Left colon (tissue), 2 donors: ENCODE data around the gene FAM209A. TPM values are rescaled to one million over a fixed set of nuclear protein-coding genes. Genes with fewer than 3 reads are reported as not detected.
"Not testable (repeated sequence)": the region's sequence is repeated elsewhere in the genome, so short reads cannot be mapped to it uniquely, and the experiment has no call there.

ENCODE experiments used
- ATAC-seq: fragments of 200-7000 bp; cut with Tn5 transposase; one replicate; pipeline ENCODE4 v1.9.1; 2020; ENCODE audit warnings: mild to moderate bottlenecking, moderate library complexity
- DNase-seq, 2 donors: peaks; one replicate each; pipeline ENCODE4 v3.0.0-alpha.2; 2020
- intact Hi-C, 2 donors: fragments of 100-400 bp; cut with DNase I in 1 of 2; cut with micrococcal nuclease in 1 of 2; formaldehyde crosslinking; loops; one replicate each; pipeline versions ENCODE4 v1.11.2 to v1.14.0; 2022; cut with DNase I, micrococcal nuclease
- total RNA-seq, 2 donors: library from RNA; stranded (reverse); fragmentation: NEBNext Ultra II Directional; extraction: Animal tissue kit (Norgen Biotek cat#: 25700); gene quantifications; one replicate each; pipeline ENCODE4 v1.2.1, GENCODE V29; 2021
- donor health status: DM: no; HTN: no; CAD: no.
- donor health status: DM: yes; HTN: yes; CAD: no.

Gene FAM209A
- total RNA-seq, 2 donors from 2014 or later, result 0.34 to 0.39 TPM

DNA sequence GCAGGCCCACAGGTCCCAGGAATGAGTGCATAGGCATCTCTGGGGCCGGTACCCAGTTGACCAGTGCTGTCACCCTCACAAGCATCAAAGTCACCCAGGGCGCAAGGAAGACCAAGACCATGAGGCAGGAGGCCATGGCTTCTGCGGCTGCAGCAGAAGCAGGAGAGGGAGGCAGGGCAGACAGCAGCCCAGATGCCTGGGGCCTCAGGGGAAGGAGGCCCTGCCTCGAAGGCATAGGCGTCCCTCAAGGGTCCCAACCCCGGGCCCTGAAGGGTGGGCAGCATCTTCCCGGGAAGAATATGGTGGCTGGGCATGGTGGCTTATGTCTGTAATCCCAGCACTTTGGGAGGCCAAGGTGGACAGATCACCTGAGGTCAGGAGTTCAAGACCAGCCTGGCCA, 3.0 kb downstream of the FAM209A start:
- DNase-seq (no peak), ATAC-seq (no peak)
- intact Hi-C loops, result no loop called here

DNA sequence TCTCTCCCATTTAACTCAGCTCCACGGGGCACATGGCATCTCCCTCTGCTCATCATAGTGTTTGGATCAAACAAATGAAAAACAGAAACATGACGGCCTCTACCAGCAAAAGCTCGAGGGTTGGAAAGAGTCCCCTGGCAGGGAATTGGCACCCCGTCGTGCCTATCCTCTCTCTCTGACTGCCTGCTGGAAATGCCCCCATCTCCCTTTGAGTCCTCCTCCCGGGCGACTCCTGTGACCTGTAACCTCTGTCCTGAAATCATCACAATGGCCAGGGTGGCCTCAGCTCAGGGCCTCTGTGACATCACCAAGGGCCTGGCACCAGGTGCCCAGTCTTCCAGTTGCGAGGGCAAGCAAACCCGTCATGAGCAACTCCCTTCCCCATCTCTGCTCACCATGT, 8.4 kb downstream of the FAM209A start, which contains the start of gene FAM209B:
TSS of gene FAM209B (plus strand) at position 301 of the 400 bp plus-strand sequence. CDS start at position 397, 96 bp downstream.
- ATAC-seq, intact Hi-C loops, DNase-seq: not testable (repeated sequence)

DNA sequence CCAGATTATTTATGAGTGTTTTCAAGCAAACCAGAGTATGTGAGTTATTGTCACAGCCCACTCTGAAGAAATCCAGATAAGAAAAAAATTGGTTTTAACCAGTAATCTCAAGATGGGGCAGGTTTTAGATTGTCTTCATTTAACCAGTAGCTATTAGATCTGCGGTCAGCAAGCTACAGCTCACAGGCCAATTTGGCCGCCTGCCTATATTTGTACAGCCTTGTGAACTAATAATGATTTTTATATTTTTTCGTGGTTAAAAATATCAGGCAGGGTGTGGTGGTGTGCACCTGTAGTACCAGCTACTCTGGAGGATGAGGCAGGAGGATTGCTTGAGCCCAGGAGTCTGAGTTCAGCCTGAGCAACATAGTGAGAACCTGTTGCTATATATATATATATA, 13.5 kb downstream of the FAM209A start:
- no peak for DNase-seq
- intact Hi-C loops, result no loop called here
- ATAC-seq, result no peak

DNA sequence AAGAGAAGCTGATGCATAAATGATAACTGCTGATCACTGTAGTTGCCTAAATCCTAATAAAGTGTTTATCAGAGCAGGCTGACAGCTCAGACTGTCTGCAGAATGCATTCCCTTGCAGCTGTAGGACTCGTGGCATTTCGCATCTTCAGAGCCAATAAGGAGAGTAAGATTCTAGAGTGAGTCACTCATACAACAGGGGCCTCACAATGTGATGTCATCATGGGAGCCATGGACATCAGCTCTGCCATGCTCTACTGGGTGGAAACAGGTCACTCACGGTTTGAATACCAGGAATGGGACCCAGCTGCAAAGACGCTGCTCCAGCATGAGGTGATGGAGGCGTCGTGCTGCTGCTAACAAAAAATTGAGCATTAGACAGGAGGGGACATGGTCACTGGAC, 15.9 kb downstream of the FAM209A start:
- intact Hi-C loops, result loop anchor here in 1 of 2 donors (10.0 kb wide), 1 partner anchor 524 kb away; no protein-coding TSS in a partner anchor
- DNase-seq, result no peak
- ATAC-seq, result no peak

DNA sequence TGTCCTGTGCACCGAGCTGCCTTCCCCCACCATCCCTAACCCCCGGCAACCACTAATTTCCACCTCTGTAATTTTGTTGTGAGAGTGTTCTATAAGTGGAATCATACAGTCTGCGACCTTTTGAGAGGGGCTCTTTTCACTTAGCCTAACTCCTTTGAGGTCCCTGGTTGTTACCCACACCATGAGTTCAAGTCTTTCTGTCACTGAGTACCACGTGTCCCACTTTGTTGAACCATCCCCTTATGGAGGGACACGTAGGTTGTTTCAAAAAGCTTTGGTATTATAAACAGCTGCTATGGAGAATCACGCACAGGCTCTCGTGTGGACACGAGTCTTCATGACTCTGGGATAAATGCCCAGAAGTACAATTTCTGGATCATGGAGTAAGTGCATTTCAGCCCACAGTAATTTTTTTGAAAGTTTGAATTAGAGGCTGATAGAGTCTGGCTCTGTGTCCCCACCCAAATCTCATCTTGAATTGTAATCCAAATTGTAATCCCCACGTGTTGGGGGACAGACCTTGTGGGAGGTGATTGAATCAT, 18.0 kb downstream of the FAM209A start:
- ATAC-seq (no peak), DNase-seq (no peak)
- intact Hi-C loops, result loop anchor here in 1 of 2 donors (10.0 kb wide), 1 partner anchor 522 kb away; no protein-coding TSS in a partner anchor

DNA sequence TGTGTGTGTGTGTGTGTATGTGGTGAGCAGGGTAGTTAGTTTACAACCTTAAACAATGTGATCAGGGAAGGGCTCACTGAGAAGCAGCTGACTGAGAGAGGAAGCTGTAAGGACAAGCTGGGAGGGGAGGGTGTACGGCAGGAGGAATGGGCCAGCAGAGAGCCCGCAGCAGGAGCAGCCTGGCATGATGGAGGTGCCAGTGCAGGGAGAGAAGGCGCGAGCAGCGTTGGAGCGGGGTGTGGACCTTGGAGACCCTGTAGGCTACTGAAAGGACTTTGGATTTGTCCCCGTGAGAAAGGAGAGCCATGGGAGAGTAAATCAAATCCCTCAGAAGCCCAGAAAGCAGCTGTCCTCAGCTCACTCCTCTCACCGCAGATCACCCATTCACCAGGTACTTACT, 27.0 kb downstream of the FAM209A start:
- DNase-seq (no peak), ATAC-seq (no peak)
- intact Hi-C loops, result loop anchor here in 1 of 2 donors (2.0 kb wide), 1 partner anchor 423 kb away; no protein-coding TSS in a partner anchor

DNA sequence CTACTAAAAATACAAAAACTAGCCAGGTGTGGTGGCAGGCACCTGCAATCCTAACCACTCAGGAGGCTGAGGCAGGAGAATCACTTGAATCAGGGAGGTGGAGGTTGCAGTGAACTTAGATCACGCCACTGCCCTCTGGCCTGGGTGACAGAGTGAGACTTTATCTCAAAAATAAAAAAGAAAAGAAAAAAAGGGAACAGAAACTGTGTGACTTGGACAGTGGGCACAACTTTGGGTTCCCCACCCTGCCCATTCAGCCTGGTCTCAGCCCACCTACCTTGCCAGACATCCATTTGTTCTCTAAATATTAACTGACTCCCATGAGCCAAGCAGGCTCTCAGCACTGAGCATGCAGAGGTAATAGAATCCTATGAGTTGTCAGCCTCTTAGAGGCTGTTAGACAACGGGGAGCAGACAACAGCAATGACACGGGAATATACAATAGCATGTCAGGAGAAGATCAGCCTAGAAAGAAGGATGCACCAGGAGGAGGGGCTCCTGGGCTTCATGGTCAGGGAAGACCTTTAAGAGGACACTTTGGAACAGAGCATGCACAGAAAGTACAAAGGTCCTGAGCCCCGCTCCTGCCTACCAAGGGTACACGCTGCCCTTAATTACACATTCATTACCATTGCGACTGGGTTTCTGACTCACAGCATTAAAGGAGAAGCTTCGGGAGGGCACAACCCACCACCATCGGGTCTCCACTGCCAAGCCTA, 28.5 kb downstream of the FAM209A start:
- ATAC-seq (no peak), DNase-seq (no peak)
- intact Hi-C loops, result no loop called here

DNA sequence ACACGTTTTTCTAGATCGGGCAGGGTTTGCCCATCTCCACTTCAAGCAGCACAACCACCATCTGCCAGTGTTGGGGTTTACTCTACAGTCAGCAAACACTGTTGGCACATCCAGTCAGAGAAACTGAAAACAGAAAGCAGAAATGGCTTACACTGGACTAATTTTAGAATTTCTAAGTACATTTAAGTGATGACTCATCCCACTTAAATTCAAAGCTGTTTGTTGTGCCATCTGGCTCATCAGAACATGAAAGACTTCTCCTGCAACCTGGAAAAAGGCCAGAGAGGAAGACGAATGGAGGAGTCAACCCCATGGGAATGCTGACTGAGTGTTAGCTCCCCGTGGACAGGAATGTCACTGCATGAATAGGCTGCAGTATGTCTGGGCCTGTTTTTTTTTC, 30.3 kb downstream of the FAM209A start:
- DNase-seq, result peak in 1 of 2 donors; percentile 30
- intact Hi-C loops, result no loop called here
- peak; percentile 42 for ATAC-seq

DNA sequence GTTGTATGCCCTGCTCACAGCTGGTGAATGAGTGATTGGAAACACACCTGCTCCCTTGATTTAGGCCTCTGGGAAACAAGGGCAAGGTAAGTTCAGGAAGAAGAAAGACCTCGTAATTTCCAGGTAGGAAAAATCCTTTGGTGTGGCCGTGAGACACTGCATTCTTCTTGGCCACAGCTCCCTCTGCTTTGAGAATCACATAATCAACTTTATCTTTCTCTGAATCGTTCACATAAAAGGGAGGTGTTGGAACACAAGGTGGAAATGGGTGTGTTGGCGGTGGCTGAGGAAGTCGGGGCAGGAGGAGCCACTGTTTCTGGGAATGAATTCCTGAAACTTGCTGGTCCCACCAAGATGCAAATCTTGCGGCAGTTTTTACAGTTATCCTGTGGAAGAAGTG, 34.4 kb downstream of the FAM209A start:
- DNase-seq (no peak), ATAC-seq (no peak)
- intact Hi-C loops, result no loop called here

DNA sequence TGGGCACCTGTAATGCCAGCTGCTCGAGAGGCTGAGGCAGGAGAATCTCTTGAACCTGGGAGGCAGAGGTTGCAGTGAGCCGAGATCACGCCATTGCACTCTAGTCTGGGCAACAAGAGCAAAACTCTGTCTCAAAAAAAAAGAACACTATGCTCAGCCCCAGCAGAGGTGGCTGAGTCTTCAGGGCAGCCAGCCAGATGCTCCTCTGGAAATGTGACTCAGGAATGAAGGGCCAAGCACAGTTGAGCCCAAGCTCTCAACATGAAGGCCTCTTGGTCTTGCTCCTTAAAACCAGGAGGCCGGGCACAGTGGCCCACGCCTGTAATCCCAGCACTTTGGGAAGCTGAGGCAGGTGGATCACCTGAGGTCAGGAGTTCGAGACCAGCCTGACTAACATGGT, 40.0 kb downstream of the FAM209A start:
- intact Hi-C loops, ATAC-seq, DNase-seq: not testable (repeated sequence)

DNA sequence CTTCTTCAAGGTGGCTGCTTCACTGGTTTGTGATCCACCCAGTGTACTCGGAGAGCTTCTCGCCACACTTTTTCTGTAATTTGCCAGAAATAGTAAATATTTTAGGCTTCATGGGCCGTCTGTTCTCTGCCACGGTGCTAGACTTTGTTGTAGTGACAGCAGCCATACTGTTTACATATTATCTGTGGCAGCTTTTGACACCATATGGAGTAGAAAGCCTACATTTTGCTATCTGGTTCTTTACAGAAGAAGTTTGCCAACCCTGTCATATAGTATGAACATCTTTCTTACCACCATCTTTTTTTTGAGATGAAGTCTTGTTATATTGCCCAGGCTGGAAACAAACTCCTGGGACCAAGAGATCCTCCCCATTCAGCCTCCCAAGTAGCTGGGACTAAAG, 41.0 kb downstream of the FAM209A start:
- intact Hi-C loops, result no loop called here
- ATAC-seq, result no peak
- no peak for DNase-seq

DNA sequence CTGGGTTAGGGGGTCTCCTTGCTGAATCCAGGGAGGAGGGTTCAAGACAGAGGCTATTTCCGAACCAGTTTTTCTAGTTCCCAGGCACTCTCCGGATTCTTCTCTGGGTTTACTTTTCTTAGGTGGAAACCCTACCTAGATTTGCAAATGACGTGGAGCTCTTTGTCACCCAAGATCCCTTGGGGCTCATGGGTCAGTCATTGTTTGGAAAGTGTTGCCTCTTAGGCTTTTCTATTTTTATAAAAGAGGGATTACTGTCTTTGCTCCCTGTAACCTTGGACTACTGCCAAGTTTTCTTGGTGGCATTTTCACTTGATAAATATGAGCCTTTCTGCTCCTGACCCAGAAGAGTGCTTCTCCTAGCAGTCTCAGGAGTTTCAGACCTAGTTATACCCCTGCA, 42.1 kb downstream of the FAM209A start:
- DNase-seq, result no peak
- no peak for ATAC-seq
- intact Hi-C loops, result no loop called here

DNA sequence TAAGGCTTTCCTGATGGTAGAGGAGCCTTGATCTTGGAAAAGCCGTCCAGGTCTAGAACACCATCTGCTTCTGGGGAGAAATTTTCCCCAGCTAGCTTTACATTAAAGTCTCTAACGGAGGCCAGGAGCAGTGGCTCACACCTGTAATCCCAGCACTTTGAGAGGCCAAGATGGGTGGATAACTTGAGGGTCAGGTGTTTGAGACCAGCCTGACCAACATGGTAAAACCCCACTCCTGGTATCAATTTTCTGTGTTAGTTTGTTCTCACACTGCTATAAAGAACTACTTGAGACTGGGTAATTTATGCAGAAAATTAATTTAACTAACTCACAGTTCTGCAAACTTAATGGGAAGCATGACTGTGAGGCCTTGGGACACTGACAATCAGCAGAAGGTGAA, 46.3 kb downstream of the FAM209A start:
- intact Hi-C loops, result no loop called here
- no peak for ATAC-seq
- no peak for DNase-seq

DNA sequence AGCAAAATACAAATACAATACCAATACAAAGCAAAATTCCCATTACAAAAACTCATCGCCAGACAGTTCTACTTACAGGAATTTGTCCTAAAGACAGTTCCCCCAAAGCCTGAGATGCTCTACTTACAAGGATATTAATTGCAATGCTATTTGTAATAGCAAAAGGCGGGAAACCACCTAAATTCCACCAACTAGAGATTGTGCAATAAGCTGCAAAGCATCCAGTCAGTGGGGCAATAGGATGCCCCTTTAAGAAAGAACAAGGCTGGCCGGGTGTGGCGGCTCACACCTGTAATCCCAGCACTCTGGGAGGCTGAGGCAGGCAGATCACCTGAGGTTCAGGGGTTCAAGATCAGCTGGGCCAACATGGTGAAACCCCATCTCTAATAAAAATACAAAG, 47.6 kb downstream of the FAM209A start:
- DNase-seq, result no peak
- intact Hi-C loops, result no loop called here
- no peak for ATAC-seq

DNA sequence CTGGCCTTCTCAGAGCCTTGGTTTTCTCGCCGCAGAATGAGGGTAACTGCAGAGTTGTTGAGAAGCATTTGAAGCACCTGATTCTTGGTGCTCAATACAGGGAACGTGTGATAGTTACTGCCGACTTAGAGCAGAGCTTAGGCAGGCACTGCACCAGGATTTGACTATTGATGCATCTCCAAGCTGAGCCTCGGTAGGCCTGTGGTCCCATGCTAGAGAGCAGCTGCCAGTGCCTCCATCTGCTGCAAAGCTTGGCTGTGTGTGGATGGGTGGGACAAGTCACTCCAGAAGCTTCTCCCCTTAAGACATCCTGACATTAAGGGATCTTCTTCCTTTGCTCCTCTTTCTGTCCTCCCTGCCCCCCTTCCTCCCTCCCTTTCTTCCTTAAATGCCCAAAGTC, 49.4 kb downstream of the FAM209A start:
- no peak for ATAC-seq
- intact Hi-C loops, result no loop called here
- no peak for DNase-seq

DNA sequence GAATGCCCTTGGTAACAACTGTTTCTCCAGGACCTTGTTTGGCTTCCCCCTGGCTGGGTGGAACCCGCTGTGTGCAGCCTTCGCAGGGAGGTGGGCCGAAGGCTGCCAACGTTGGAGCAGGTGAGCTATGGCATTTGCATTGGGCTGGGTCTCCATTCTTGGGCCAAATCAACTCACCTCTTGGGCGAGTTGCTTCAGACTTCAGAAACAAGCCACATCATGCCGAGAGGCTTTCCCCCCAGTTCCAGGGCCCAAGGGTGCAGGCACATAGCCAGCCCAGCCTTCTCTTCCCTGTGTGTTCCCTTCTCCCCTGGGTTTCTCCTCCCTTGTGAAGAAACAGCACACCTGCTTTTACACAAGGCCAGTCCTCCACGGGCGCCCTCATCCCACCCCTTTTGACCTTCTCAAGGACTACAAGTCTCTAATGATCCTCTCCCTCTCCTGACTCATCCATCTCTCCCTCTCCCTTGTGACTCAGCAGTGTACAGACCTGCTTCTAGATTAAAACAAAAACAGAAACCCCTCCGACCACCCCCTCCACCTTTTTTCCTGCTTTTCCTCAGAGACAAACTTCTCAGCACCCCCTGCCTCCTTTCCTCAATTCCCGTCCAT, 50.1 kb downstream of the FAM209A start:
- intact Hi-C loops, result no loop called here
- no peak for ATAC-seq
- no peak for DNase-seq

DNA sequence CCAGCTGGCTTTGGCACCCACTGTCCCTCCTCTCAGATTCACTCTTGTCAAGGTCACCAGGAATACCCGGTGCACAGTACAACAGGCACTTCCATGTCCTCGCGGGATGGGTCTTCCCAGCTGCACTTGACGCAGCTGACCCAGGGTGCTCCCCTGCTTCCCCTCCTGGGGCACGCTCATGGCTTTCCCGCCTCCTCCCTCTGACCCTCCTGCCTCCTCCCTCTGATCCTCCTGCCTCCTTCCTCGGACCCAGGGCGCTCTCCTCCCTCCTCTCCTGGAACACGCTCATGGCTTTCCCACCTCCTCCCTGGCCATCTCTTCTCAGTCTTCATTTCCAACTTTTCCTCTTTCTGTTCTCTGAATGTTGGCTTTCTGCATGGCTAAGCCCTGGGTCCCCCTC, 50.6 kb downstream of the FAM209A start:
- intact Hi-C loops, result no loop called here
- DNase-seq (no peak), ATAC-seq (no peak)
